ENCODE results near the gene KHDC1L. TPM values are rescaled to one million over a fixed set of nuclear protein-coding genes. Genes with fewer than 3 reads are reported as not detected.
A peak's percentile ranks its signal among the peaks of the same experiment; 100 is the strongest.

KHDC1L gene
- total RNA-seq, 1 donor from 2014 or later = not detected

GRCh38 chr6:73180763-73181619 lies 44.3 kb downstream of the KHDC1L start:
- Histone ChIP-seq H3K4me3 (peak overlapping the region; percentile 28), H3K36me3 (no peaks in the 10 kb centered on the region), H3K27ac (no peak overlapping the region), H3K9me3 (no peaks in the 10 kb centered on the region), H3K4me1 (no peaks in the 10 kb centered on the region), H3K27me3 (no peaks in the 10 kb centered on the region)
- ATAC-seq (peak; percentile 93), DNase-seq (no peak)
- TF ChIP-seq, protein P1, sequence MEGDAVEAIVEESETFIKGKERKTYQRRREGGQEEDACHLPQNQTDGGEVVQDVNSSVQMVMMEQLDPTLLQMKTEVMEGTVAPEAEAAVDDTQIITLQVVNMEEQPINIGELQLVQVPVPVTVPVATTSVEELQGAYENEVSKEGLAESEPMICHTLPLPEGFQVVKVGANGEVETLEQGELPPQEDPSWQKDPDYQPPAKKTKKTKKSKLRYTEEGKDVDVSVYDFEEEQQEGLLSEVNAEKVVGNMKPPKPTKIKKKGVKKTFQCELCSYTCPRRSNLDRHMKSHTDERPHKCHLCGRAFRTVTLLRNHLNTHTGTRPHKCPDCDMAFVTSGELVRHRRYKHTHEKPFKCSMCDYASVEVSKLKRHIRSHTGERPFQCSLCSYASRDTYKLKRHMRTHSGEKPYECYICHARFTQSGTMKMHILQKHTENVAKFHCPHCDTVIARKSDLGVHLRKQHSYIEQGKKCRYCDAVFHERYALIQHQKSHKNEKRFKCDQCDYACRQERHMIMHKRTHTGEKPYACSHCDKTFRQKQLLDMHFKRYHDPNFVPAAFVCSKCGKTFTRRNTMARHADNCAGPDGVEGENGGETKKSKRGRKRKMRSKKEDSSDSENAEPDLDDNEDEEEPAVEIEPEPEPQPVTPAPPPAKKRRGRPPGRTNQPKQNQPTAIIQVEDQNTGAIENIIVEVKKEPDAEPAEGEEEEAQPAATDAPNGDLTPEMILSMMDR (IDR thresholded peaks at IDR 0.05) = peak; percentile 87
- intact Hi-C loops (cut with DNase I) = no loop called here

DNA sequence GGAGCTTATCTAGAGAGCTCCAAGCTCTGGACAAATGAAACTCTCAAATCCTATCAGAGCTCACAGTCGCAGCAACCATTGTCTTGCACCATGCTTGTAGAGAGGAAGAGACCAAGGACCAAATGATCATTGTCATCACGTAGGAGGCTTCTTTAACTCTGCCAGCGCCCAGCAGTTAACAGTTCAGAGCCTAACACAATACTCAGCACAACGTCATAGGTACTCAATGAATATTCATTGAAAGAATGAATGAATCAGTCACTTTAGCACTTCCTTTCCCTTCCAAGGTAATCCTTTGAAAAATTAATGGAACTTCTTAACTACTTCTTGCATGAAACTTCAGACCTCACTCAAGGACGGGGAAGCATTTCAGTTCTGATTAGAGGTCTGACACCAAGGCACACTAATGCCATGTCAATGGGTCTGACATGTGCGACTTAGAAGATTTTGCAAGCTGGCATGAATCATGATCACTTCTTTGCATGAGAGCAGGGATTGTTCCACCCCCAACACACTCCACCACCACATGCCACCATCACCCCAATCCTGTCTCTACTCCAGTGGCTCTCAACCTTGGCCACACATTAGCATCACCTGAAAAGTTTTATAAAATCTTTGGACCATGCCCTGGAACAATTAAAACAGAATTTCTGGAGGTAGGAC lies 45.1 kb downstream of the KHDC1L start:
- ATAC-seq (no peak), DNase-seq (no peak)
- Histone ChIP-seq H3K36me3 (no peaks in the 10 kb centered on the region), H3K27me3 (no peaks in the 10 kb centered on the region), H3K4me3 (peak overlapping the region; percentile 28), H3K4me1 (no peaks in the 10 kb centered on the region), H3K27ac (no peak overlapping the region), H3K9me3 (no peaks in the 10 kb centered on the region)
- TF ChIP-seq, protein P1 (IDR thresholded peaks at IDR 0.05) = no peak
- intact Hi-C loops (cut with DNase I) = no loop called here

DNA sequence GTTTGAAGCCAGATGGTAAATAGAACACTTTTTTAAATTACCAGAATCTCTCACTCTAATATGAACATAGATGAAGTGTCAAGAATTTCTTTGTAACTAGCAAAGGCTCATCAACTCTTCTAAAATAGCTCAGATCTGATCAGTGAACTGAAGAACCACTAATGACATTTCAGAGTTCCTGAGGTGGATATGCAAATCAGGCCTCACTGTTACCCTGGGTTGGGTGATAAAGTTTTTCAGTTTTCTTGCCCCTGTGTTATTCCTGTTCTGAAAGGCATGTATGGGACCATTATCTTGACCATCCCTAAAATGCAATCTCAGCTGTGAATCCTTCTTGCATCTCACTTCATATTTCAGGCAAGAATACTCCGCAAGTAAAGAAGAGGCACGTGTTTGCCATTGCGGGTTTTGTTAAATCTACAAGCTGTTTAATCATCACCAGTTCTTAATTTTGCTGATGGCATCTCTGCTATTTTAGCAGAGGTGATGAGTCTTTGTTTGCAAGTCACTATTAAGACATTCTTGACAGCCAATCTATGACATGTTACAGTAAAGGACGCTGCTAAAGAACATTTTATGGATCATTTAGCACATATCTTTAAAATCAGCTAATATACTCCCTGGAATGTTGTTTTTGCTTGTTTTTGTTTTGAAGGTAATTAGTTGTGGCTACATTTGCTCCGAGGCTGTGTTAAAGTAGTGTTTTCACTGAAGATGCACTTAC lies 47.9 kb downstream of the KHDC1L start:
- DNase-seq (no peak), ATAC-seq (no peak)
- Histone ChIP-seq H3K36me3 (no peaks in the 10 kb centered on the region), H3K27ac (no peak overlapping the region), H3K4me3 (no peak overlapping the region), H3K4me1 (no peaks in the 10 kb centered on the region), H3K27me3 (no peaks in the 10 kb centered on the region), H3K9me3 (no peaks in the 10 kb centered on the region)
- intact Hi-C loops (cut with DNase I) = no loop called here
- TF ChIP-seq, protein P1 (IDR thresholded peaks at IDR 0.05) = no peak

- Histone ChIP-seq H3K27ac (no peak overlapping the region), H3K27me3 (no peaks in the 10 kb centered on the region), H3K4me3 (no peak overlapping the region), H3K4me1 (no peaks in the 10 kb centered on the region), H3K36me3 (no peaks in the 10 kb centered on the region), H3K9me3 (no peaks in the 10 kb centered on the region)
- TF ChIP-seq, protein P1 (IDR thresholded peaks at IDR 0.05) = no peak
- intact Hi-C loops (cut with DNase I) = no loop called here
- DNase-seq = no peak
- ATAC-seq = no peak
Observed at GRCh38 chr6:73176057-73176456, 49.2 kb downstream of the KHDC1L start.

DNA sequence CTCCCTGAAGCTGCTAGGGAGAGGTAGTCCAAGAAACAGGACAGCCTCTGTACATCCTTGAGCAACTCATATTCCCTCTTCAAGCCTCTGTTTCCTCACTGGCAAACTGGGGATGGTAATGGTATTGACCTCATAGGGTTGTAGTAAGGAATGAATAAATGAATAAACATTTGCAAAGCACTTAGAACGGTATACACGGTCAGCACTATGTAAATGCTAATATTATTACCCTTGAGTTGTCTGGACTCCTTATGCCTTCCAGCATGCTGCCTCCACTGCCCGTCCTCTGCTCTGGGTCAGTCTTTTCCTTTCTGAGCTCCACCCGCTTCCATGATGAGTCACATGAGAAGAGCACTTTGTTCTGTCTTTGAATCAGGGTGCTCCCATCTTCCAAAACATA lies 50.6 kb downstream of the KHDC1L start:
- DNase-seq (no peak), ATAC-seq (no peak)
- Histone ChIP-seq H3K9me3 (no peaks in the 10 kb centered on the region), H3K36me3 (no peaks in the 10 kb centered on the region), H3K4me3 (no peak overlapping the region), H3K27ac (no peak overlapping the region), H3K27me3 (no peaks in the 10 kb centered on the region), H3K4me1 (no peaks in the 10 kb centered on the region)
- TF ChIP-seq, protein P1 (IDR thresholded peaks at IDR 0.05) = no peak
- intact Hi-C loops (cut with DNase I) = no loop called here

Other genes starting within 250 kb of the KHDC1L start
- 1.9 TPM for gene KHDC1, start 37.7 kb upstream of the KHDC1L start, total RNA-seq
- not detected for gene DPPA5, start 128.8 kb upstream of the KHDC1L start, total RNA-seq
- gene KHDC3L, start 137.2 kb upstream of the KHDC1L start, total RNA-seq = not detected
- 1.2 TPM for gene OOEP, start 144.4 kb upstream of the KHDC1L start, total RNA-seq
- 2.5 TPM for gene DDX43, start 169.3 kb upstream of the KHDC1L start, total RNA-seq
- gene CGAS, start 226.8 kb upstream of the KHDC1L start, total RNA-seq = 5.9 TPM
- 23.1 TPM for gene MTO1, start 236.2 kb upstream of the KHDC1L start, total RNA-seq

Data from upper lobe of right lung (tissue), 1 donor.